ENCODE results near the gene INSL3. TPM values are rescaled to one million over a fixed set of nuclear protein-coding genes. Genes with fewer than 3 reads are reported as not detected.

Gene INSL3
- total RNA-seq, 1 experiment from 2014 or later, result 0.57 TPM

DNA sequence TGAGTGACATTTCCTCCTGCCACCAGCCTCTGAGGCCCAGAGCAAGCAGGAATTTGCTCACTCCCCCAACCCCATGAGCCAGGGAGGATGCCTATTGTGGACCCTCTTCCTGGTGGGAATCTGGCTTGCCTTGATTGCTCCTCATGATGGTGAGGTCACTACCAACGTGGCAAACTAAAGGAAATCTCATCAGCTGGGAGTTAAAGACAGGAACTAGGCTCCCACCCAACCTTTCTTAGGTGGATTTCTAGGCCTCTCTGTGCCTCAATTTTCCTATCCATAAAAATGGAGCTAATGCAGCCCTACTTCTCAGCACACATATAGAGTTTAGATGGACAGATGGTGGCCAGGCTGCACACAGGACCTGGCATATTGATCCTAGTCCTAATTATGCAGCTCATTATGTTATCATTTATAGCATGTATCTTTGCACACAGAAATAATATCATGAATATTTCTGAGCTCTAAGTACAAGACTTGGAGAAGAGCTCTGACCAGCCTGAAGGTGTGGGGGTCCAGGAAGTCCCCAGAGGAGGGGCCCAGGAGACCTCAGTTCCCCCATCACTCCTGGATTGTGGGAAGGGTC is 24.4 kb downstream of the INSL3 start:
- in situ Hi-C loops (cut with HindIII; ENCODE audit: low pct_unique_long_range_greater_than_20kb, low sequenced_read_pairs), result no loop called here
- H3K36me3 ChIP-seq (ENCODE audit: control insufficient read depth, insufficient read depth, low read length), result no peaks in the 10 kb centered on the region; the same call in 1 of the 2 replicates
- H3K27ac ChIP-seq (ENCODE audit: low read length), result no peak overlapping the region
- no peak for DNase-seq (ENCODE audit: low read depth, low spot score)
- CTCF ChIA-PET, result no interaction called here
- no peaks in the 10 kb centered on the region for H3K27me3 ChIP-seq (ENCODE audit: control insufficient read depth, insufficient read depth, low read length)
- no peaks in the 10 kb centered on the region for H3K9me3 ChIP-seq (ENCODE audit: control insufficient read depth, insufficient read depth, low read depth, low read length)
- POLR2A ChIA-PET, result no interaction called here
- TF ChIP-seq, protein P1, sequence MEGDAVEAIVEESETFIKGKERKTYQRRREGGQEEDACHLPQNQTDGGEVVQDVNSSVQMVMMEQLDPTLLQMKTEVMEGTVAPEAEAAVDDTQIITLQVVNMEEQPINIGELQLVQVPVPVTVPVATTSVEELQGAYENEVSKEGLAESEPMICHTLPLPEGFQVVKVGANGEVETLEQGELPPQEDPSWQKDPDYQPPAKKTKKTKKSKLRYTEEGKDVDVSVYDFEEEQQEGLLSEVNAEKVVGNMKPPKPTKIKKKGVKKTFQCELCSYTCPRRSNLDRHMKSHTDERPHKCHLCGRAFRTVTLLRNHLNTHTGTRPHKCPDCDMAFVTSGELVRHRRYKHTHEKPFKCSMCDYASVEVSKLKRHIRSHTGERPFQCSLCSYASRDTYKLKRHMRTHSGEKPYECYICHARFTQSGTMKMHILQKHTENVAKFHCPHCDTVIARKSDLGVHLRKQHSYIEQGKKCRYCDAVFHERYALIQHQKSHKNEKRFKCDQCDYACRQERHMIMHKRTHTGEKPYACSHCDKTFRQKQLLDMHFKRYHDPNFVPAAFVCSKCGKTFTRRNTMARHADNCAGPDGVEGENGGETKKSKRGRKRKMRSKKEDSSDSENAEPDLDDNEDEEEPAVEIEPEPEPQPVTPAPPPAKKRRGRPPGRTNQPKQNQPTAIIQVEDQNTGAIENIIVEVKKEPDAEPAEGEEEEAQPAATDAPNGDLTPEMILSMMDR (IDR thresholded peaks at IDR 0.05), result no peak
- intact Hi-C loops (cut with micrococcal nuclease; ENCODE audit: unreplicated experiment), result no loop called here
- no TSS peak for BruUV-seq (replicated peaks)
- 0 out of 4 replicates have a peak overlapping the region, but pooled peaks of 1 of the 2 experiments have one; percentile 8 for H3K4me3 ChIP-seq (ENCODE audit: low read depth in 2 of 2, low read length in 2 of 2)
- ATAC-seq, result no peak
- H3K4me1 ChIP-seq (ENCODE audit: control insufficient read depth, insufficient read depth, low read length), result 0 out of 2 replicates have a peak, but pooled peaks cover 2% of the 10 kb centered on the region

DNA sequence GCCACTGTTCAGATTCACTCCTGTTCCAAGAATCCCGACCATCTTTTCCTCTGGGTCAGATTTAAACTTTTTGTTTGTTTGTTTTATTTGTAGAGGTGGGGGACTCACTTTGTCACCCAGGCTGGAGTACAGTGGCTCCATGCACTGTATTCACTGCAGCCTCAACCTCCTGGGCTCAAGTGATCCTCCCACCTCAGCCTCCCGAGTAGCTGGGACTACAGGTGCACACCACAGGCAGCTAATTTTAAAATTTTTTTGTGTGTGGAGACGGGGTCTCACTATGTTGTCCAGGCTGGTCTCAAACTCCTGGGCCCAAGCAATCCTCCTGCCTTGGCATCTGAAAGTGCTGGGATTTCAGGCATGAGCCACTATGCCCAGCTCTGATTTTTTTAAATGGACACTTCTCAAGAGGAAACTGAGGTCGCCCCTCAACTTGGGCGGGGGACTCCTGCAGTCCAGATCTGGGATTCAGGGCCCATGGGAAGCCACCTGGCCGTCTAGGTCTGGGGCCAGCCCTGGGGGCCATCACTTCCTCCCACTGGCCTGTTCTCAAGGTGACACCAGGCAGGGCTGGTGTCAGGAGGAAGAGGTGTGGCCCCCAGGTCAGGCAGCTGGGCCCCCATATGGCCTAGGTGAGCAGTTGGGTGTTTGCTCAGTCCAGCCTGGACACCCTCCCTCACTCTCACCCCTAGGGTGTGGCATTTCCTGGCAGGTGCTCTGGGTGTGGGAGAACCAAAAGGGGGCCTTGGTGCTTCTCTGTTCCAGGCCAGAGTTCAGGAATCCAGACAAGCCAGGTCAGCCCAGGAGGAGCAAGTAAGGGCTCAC is 25.1 kb downstream of the INSL3 start:
- DNase-seq (ENCODE audit: low read depth, low spot score), result no peak
- CTCF ChIA-PET, result no interaction called here

More for the DNA sequence above, 25.1 kb downstream of the INSL3 start:
- 0 out of 2 replicates have a peak, but pooled peaks cover 2% of the 10 kb centered on the region for H3K4me1 ChIP-seq (ENCODE audit: control insufficient read depth, insufficient read depth, low read length)
- in situ Hi-C loops (cut with HindIII; ENCODE audit: low pct_unique_long_range_greater_than_20kb, low sequenced_read_pairs), result no loop called here
- BruUV-seq (replicated peaks), result no TSS peak
- no peak overlapping the region for H3K4me3 ChIP-seq (ENCODE audit: low read depth in 2 of 2, low read length in 2 of 2)
- H3K9me3 ChIP-seq (ENCODE audit: control insufficient read depth, insufficient read depth, low read depth, low read length), result no peaks in the 10 kb centered on the region
- peak; percentile 52; the same call in 1 of the 2 replicates for ATAC-seq
- intact Hi-C loops (cut with micrococcal nuclease; ENCODE audit: unreplicated experiment), result no loop called here
- no peak overlapping the region for H3K27ac ChIP-seq (ENCODE audit: low read length)
- POLR2A ChIA-PET, result no interaction called here
- TF ChIP-seq, protein P1 (IDR thresholded peaks at IDR 0.05), result no peak
- no peak for TF ChIP-seq SIN3A (IDR thresholded peaks at IDR 0.05; ENCODE audit: borderline replicate concordance, insufficient read depth, low read depth, low read length)
- TF ChIP-seq, protein P2, sequence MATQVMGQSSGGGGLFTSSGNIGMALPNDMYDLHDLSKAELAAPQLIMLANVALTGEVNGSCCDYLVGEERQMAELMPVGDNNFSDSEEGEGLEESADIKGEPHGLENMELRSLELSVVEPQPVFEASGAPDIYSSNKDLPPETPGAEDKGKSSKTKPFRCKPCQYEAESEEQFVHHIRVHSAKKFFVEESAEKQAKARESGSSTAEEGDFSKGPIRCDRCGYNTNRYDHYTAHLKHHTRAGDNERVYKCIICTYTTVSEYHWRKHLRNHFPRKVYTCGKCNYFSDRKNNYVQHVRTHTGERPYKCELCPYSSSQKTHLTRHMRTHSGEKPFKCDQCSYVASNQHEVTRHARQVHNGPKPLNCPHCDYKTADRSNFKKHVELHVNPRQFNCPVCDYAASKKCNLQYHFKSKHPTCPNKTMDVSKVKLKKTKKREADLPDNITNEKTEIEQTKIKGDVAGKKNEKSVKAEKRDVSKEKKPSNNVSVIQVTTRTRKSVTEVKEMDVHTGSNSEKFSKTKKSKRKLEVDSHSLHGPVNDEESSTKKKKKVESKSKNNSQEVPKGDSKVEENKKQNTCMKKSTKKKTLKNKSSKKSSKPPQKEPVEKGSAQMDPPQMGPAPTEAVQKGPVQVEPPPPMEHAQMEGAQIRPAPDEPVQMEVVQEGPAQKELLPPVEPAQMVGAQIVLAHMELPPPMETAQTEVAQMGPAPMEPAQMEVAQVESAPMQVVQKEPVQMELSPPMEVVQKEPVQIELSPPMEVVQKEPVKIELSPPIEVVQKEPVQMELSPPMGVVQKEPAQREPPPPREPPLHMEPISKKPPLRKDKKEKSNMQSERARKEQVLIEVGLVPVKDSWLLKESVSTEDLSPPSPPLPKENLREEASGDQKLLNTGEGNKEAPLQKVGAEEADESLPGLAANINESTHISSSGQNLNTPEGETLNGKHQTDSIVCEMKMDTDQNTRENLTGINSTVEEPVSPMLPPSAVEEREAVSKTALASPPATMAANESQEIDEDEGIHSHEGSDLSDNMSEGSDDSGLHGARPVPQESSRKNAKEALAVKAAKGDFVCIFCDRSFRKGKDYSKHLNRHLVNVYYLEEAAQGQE (IDR thresholded peaks at IDR 0.05; ENCODE audit: insufficient read depth in 1 of 2, low read depth in 2 of 2, low read length in 1 of 2), result no peak
- TF ChIP-seq TCF7L2 (IDR thresholded peaks at IDR 0.05; ENCODE audit: low read depth, low read length), result no peak
- no peak for TF ChIP-seq POLR2AphosphoS5 (IDR thresholded peaks at IDR 0.05; ENCODE audit: low read depth, low read length)
- H3K27me3 ChIP-seq (ENCODE audit: control insufficient read depth, insufficient read depth, low read length), result no peaks in the 10 kb centered on the region
- H3K36me3 ChIP-seq (ENCODE audit: control insufficient read depth, insufficient read depth, low read length), result no peaks in the 10 kb centered on the region; the same call in 1 of the 2 replicates
